WTC11 (cell line): Measurements from ENCODE around the gene SPHK2. TPM values are rescaled to one million over a fixed set of nuclear protein-coding genes. Genes with fewer than 3 reads are reported as not detected.

Experiments used
- ATAC-seq: fragments of 200-7000 bp; cut with Tn5 transposase; 2 replicates; pipeline ENCODE4 v1.10.0; 2021; ENCODE audit warnings: mild to moderate bottlenecking, moderate library complexity
- CTCF ChIA-PET: fragments of 300-600 bp; sonication (Branson Sonifier 250); formaldehyde crosslinking; loops from one replicate; lab custom pipeline; 2021; ENCODE audit warnings: antibody characterized with exemption; lab: Charles Lee
- POLR2A ChIA-PET: fragments of 350-600 bp; sonication (Branson Sonifier 250); formaldehyde crosslinking; loops from one replicate; lab custom pipeline; 2021; ENCODE audit warnings: antibody characterized with exemption; lab: Charles Lee
- DNase-seq: peaks from one replicate; pipeline ENCODE4 v3.0.0; 2021; ENCODE audit warnings: low spot score
- H3K27ac Mint-ChIP-seq: 2 replicates; pipeline ENCODE4 v1.8.0; 2021; ENCODE audit warnings: mixed read lengths
- H3K27me3 Mint-ChIP-seq: 2 replicates; pipeline ENCODE4 v1.8.0; 2021; ENCODE audit warnings: low read depth, mild to moderate bottlenecking, moderate library complexity, mixed read lengths
- H3K36me3 Mint-ChIP-seq: 2 replicates; pipeline ENCODE4 v1.8.0; 2021; ENCODE audit warnings: mixed read lengths
- H3K4me1 Mint-ChIP-seq: 2 replicates; pipeline ENCODE4 v1.8.0; 2022; ENCODE audit warnings: mixed read lengths
- H3K4me3 Mint-ChIP-seq: 2 replicates; pipeline ENCODE4 v1.8.0; 2021; ENCODE audit warnings: mild to moderate bottlenecking, moderate library complexity, mixed read lengths
- H3K9me3 Mint-ChIP-seq: 2 replicates; pipeline ENCODE4 v1.8.0; 2021; ENCODE audit warnings: mixed read lengths
- ATF1 ChIP-seq: sonication (generic); formaldehyde crosslinking; IDR thresholded peaks from 2 replicates; pipeline ENCODE4 v1.8.1; 2023; ENCODE audit warnings: mild to moderate bottlenecking, moderate library complexity, missing genetic modification reagents
- EMX1 ChIP-seq: fragments of 250-450 bp; sonication (Bioruptor Pico); IDR thresholded peaks from 2 replicates; pipeline ENCODE4 v1.8.0; 2021; ENCODE audit warnings: mild to moderate bottlenecking
- FOXP1 ChIP-seq: sonication (generic); formaldehyde crosslinking; IDR thresholded peaks from 2 replicates; pipeline ENCODE4 v1.8.0; 2022; ENCODE audit warnings: missing genetic modification reagents, mild to moderate bottlenecking, moderate library complexity, borderline replicate concordance
- GTF2I ChIP-seq: fragments of 250-450 bp; sonication (Bioruptor Pico); conservative IDR thresholded peaks from 2 replicates; pipeline ENCODE4 v1.4.0; 2021; ENCODE audit warnings: mild to moderate bottlenecking
- JAZF1 ChIP-seq: fragments of 250-450 bp; sonication (Bioruptor Pico); IDR thresholded peaks from 2 replicates; pipeline ENCODE4 v1.9.0; 2021; ENCODE audit warnings: moderate library complexity, mild to moderate bottlenecking, inconsistent platforms
- NFE2L1 ChIP-seq: sonication (generic); formaldehyde crosslinking; IDR thresholded peaks from 2 replicates; pipeline ENCODE4 v1.8.1; 2023; ENCODE audit warnings: missing genetic modification reagents
- NFYB ChIP-seq: sonication (generic); formaldehyde crosslinking; conservative IDR thresholded peaks from 2 replicates; pipeline ENCODE4 v1.8.0; 2022; ENCODE audit warnings: low read depth, missing genetic modification reagents
- NR2C2 ChIP-seq: sonication (generic); formaldehyde crosslinking; IDR thresholded peaks from 2 replicates; pipeline ENCODE4 v1.8.0; 2022; ENCODE audit warnings: mild to moderate bottlenecking, missing genetic modification reagents
- TCF7 ChIP-seq: sonication (generic); formaldehyde crosslinking; IDR thresholded peaks from 2 replicates; pipeline ENCODE4 v1.8.0; 2022; ENCODE audit warnings: mild to moderate bottlenecking, low read depth, missing genetic modification reagents, moderate library complexity
- total RNA-seq: library from RNA; stranded (reverse); gene quantifications from 3 replicates; pipeline ENCODE4 v1.2.3, GENCODE V29; 2021
- TF ChIP-seq, protein P1 (sequence below): sonication (generic); formaldehyde crosslinking; IDR thresholded peaks from 2 replicates; pipeline ENCODE4 v1.8.0; 2022; ENCODE audit warnings: missing genetic modification reagents
- TF ChIP-seq, protein P2 (sequence below): sonication (generic); formaldehyde crosslinking; conservative IDR thresholded peaks from 2 replicates; pipeline ENCODE4 v1.8.1; 2022; ENCODE audit warnings: mild to moderate bottlenecking, missing genetic modification reagents
- TF ChIP-seq, protein P3 (sequence below): fragments of 200-600 bp; IDR thresholded peaks from 2 replicates; pipeline ENCODE4 v1.8.0; 2022; ENCODE audit warnings: antibody characterized with exemption
- TF ChIP-seq, protein P4 (sequence below): sonication (generic); formaldehyde crosslinking; IDR thresholded peaks from 2 replicates; pipeline ENCODE4 v1.8.0; 2022; ENCODE audit warnings: mild to moderate bottlenecking, missing genetic modification reagents
- TF ChIP-seq, protein P5 (sequence below): sonication (generic); formaldehyde crosslinking; IDR thresholded peaks from 2 replicates; pipeline ENCODE4 v1.8.0; 2023; ENCODE audit warnings: missing genetic modification reagents, mild to moderate bottlenecking, borderline replicate concordance

Gene SPHK2
- total RNA-seq, 1 experiment from 2014 or later, result 64.6 TPM

DNA sequence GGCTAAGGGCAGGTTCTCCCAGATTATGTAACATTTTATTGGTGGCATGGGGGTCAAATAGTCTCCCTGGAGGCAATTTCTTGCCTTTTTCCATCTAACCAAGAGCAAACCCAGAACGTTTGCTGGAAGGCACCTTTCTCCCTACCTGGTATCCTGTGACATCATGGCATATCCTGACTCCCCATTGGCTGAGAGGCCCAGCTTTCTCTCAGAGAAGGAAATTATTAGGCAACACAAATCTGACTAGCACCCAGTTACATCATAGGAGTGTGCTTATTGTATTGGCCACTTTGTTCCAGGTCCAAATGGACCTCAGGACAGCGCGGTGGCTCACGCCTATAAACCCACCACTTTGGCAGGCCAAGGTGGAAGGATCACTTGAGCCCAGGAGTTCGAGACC, 40.5 kb downstream of the SPHK2 start (continued):
- TF ChIP-seq, protein P1, sequence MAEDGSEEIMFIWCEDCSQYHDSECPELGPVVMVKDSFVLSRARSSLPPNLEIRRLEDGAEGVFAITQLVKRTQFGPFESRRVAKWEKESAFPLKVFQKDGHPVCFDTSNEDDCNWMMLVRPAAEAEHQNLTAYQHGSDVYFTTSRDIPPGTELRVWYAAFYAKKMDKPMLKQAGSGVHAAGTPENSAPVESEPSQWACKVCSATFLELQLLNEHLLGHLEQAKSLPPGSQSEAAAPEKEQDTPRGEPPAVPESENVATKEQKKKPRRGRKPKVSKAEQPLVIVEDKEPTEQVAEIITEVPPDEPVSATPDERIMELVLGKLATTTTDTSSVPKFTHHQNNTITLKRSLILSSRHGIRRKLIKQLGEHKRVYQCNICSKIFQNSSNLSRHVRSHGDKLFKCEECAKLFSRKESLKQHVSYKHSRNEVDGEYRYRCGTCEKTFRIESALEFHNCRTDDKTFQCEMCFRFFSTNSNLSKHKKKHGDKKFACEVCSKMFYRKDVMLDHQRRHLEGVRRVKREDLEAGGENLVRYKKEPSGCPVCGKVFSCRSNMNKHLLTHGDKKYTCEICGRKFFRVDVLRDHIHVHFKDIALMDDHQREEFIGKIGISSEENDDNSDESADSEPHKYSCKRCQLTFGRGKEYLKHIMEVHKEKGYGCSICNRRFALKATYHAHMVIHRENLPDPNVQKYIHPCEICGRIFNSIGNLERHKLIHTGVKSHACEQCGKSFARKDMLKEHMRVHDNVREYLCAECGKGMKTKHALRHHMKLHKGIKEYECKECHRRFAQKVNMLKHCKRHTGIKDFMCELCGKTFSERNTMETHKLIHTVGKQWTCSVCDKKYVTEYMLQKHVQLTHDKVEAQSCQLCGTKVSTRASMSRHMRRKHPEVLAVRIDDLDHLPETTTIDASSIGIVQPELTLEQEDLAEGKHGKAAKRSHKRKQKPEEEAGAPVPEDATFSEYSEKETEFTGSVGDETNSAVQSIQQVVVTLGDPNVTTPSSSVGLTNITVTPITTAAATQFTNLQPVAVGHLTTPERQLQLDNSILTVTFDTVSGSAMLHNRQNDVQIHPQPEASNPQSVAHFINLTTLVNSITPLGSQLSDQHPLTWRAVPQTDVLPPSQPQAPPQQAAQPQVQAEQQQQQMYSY, result no peak
- TF ChIP-seq, protein P2, sequence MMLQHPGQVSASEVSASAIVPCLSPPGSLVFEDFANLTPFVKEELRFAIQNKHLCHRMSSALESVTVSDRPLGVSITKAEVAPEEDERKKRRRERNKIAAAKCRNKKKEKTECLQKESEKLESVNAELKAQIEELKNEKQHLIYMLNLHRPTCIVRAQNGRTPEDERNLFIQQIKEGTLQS (CRISPR knock-in tag), result no peak

DNA sequence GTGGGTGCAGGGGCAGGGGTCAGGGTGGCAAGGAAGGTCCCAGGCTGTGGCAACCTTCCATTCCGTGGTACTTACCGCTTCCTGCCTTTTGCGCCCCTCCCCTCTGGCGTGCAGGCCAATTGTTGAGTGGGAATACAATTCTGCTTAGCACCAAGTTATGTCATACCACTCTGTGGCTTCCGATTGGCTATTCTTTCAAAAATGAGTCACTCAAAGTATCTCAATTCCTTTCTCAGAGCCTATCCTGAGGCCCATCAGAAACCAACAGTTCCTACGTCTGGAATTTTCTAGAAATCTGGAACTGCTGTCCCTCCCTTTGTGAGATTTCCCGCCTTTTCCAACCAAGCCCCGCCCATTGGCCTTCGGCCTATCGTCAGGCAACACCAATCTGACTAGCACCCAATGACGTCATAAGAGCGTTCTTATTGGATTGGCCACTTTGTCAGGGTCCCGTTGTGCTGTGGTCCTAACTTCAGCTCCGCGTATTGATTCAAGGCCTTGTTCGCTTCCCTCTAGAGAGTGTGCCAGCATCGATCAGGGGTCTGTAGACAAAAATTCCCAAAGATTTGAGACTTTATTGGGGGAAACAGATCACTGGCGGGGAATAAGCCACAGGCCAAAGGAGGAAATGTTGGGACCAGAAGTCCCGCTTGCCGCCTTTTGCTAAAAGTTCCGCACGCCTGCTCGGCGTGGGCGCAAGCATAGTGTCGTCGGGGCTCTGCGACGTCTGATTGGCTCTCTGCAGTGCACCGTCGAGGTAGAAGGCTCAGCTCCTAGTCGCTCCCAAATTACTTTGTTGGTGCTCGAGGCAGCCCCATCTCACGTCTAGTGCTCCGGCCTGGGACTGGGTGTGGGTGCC, 41.8 kb downstream of the SPHK2 start:
- ChIA-PET POLR2A (no interaction called here), CTCF (interaction anchor here (0.5 to 0.8 kb wide), 2 partner anchors 13 to 15 kb away, joined by 3 read pairs; no protein-coding TSS in a partner anchor)
- H3K27ac Mint-ChIP-seq, result no peak overlapping the region
- ATAC-seq (peak; percentile 82), DNase-seq (peak; percentile 88)
- H3K9me3 Mint-ChIP-seq, result peaks cover 6% of the 10 kb centered on the region
- TF ChIP-seq JAZF1, result no peak
- no peak for TF ChIP-seq NR2C2 (CRISPR knock-in tag)
- peak; percentile 68; the same call in 1 of the 2 replicates for TF ChIP-seq FOXP1 (CRISPR knock-in tag)
- 0 out of 2 replicates have a peak, but pooled peaks have one; percentile 46 for TF ChIP-seq TCF7 (CRISPR knock-in tag)
- peak; percentile 80 for TF ChIP-seq NFYB (CRISPR knock-in tag)
- TF ChIP-seq ATF1 (CRISPR knock-in tag), result no peak
- TF ChIP-seq, protein P3, sequence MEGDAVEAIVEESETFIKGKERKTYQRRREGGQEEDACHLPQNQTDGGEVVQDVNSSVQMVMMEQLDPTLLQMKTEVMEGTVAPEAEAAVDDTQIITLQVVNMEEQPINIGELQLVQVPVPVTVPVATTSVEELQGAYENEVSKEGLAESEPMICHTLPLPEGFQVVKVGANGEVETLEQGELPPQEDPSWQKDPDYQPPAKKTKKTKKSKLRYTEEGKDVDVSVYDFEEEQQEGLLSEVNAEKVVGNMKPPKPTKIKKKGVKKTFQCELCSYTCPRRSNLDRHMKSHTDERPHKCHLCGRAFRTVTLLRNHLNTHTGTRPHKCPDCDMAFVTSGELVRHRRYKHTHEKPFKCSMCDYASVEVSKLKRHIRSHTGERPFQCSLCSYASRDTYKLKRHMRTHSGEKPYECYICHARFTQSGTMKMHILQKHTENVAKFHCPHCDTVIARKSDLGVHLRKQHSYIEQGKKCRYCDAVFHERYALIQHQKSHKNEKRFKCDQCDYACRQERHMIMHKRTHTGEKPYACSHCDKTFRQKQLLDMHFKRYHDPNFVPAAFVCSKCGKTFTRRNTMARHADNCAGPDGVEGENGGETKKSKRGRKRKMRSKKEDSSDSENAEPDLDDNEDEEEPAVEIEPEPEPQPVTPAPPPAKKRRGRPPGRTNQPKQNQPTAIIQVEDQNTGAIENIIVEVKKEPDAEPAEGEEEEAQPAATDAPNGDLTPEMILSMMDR, result no peak
- no peak for TF ChIP-seq GTF2I (CRISPR knock-in tag)
- TF ChIP-seq, protein P4, sequence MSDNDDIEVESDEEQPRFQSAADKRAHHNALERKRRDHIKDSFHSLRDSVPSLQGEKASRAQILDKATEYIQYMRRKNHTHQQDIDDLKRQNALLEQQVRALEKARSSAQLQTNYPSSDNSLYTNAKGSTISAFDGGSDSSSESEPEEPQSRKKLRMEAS, result peak; percentile 81
- TF ChIP-seq, protein P1, result peak; percentile 38; the same call in 1 of the 2 replicates
- H3K4me1 Mint-ChIP-seq, result peaks cover 8% of the 10 kb centered on the region
- no peak overlapping the region for H3K4me3 Mint-ChIP-seq
- peaks cover 23% of the 10 kb centered on the region for H3K27me3 Mint-ChIP-seq
- peaks cover 6% of the 10 kb centered on the region for H3K36me3 Mint-ChIP-seq

DNA sequence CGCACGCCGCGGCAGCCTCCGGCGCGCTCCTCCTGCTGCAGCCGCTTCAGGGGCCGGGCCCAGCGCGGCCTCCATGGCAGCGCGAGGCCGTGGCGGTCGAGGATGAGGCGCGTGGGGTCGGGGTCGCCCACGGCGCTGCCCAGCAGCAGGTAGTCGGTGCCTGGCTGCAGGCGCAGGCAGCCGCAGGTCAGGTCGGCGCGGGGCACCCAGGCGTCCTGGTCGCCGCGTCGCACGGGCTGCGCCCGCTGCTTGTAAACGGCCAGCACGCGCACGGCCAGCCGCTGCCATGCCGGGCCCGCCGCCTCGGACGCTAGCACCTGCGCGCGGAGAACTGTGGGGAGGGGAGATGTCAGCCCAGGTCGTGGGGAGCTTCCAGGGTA, 42.4 kb downstream of the SPHK2 start:
- POLR2A ChIA-PET, result no interaction called here
- Mint-ChIP-seq H3K9me3 (peaks cover 6% of the 10 kb centered on the region), H3K36me3 (peaks cover 6% of the 10 kb centered on the region), H3K27ac (no peak overlapping the region), H3K27me3 (peaks cover 23% of the 10 kb centered on the region), H3K4me3 (no peak overlapping the region), H3K4me1 (peaks cover 6% of the 10 kb centered on the region)
- CTCF ChIA-PET, result no interaction called here
- ATAC-seq (no peak), DNase-seq (no peak)
- TF ChIP-seq FOXP1 (CRISPR knock-in tag), result no peak
- TF ChIP-seq, protein P5, sequence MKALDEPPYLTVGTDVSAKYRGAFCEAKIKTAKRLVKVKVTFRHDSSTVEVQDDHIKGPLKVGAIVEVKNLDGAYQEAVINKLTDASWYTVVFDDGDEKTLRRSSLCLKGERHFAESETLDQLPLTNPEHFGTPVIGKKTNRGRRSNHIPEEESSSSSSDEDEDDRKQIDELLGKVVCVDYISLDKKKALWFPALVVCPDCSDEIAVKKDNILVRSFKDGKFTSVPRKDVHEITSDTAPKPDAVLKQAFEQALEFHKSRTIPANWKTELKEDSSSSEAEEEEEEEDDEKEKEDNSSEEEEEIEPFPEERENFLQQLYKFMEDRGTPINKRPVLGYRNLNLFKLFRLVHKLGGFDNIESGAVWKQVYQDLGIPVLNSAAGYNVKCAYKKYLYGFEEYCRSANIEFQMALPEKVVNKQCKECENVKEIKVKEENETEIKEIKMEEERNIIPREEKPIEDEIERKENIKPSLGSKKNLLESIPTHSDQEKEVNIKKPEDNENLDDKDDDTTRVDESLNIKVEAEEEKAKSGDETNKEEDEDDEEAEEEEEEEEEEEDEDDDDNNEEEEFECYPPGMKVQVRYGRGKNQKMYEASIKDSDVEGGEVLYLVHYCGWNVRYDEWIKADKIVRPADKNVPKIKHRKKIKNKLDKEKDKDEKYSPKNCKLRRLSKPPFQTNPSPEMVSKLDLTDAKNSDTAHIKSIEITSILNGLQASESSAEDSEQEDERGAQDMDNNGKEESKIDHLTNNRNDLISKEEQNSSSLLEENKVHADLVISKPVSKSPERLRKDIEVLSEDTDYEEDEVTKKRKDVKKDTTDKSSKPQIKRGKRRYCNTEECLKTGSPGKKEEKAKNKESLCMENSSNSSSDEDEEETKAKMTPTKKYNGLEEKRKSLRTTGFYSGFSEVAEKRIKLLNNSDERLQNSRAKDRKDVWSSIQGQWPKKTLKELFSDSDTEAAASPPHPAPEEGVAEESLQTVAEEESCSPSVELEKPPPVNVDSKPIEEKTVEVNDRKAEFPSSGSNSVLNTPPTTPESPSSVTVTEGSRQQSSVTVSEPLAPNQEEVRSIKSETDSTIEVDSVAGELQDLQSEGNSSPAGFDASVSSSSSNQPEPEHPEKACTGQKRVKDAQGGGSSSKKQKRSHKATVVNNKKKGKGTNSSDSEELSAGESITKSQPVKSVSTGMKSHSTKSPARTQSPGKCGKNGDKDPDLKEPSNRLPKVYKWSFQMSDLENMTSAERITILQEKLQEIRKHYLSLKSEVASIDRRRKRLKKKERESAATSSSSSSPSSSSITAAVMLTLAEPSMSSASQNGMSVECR (CRISPR knock-in tag), result no peak
- TF ChIP-seq EMX1 (CRISPR knock-in tag), result no peak
- TF ChIP-seq NFE2L1, result no peak
